Renal cortical epithelial cell (primary cell): ENCODE measurements around the gene INTS11. TPM values are rescaled to one million over a fixed set of nuclear protein-coding genes. Genes with fewer than 3 reads are reported as not detected.
"Not testable (repeated sequence)": the region's sequence is repeated elsewhere in the genome, so short reads cannot be mapped to it uniquely, and the experiment has no call there.

Experiments used
- DNase-seq: peaks from one replicate; pipeline ENCODE4 v3.0.0-alpha.2; 2011; ENCODE audit warnings: low read depth
- total RNA-seq: library from RNA; depleted of rRNA; stranded (reverse); fragments of >200 nt; gene quantifications from 2 replicates; pipeline ENCODE4 v1.2.3, GENCODE V29; 2014

INTS11 gene
- 35.8 and 57.5 TPM in 2 replicates for total RNA-seq

GRCh38 chr1:1324524-1325287 lies at the start of gene INTS11, which contains the start of gene CPTP:
TSS of gene INTS11 (minus strand) at chr1:1324660. CDS start at chr1:1324608, 52 bp downstream.
TSS of gene CPTP (plus strand) at chr1:1324802. CDS start at chr1:1326911, 2,109 bp downstream.
- DNase-seq, result peak; percentile 75

GRCh38 chr1:1373815-1374588 lies 49.5 kb upstream of the INTS11 start:
- DNase-seq, result no peak

- DNase-seq, result no peak
Measured at GRCh38 chr1:1373051-1373814, 48.8 kb upstream of the INTS11 start.

- no peak for DNase-seq
Measured at GRCh38 chr1:1371746-1372711, 47.6 kb upstream of the INTS11 start.

GRCh38 chr1:1371364-1371745 lies 46.9 kb upstream of the INTS11 start:
- no peak for DNase-seq

GRCh38 chr1:1370771-1371300 lies 46.4 kb upstream of the INTS11 start:
- DNase-seq, result no peak

- DNase-seq, result not testable (repeated sequence)
Measured at GRCh38 chr1:1370094-1370493, 45.6 kb upstream of the INTS11 start.

- no peak for DNase-seq
Measured at GRCh38 chr1:1367315-1367714, 42.9 kb upstream of the INTS11 start.

- no peak for DNase-seq
Measured at GRCh38 chr1:1366699-1367066, 42.2 kb upstream of the INTS11 start.

GRCh38 chr1:1365875-1366698 lies 41.6 kb upstream of the INTS11 start:
- no peak for DNase-seq

GRCh38 chr1:1364266-1364665 lies 39.8 kb upstream of the INTS11 start:
- DNase-seq, result no peak

GRCh38 chr1:1361982-1362423 lies 37.5 kb upstream of the INTS11 start:
- DNase-seq, result peak; percentile 23

- no peak for DNase-seq
Measured at GRCh38 chr1:1361233-1361981, 36.9 kb upstream of the INTS11 start.

- peak; percentile 87 for DNase-seq
Measured at GRCh38 chr1:1360506-1361169, 36.2 kb upstream of the INTS11 start.

GRCh38 chr1:1359664-1360468 lies 35.4 kb upstream of the INTS11 start:
- no peak for DNase-seq

- peak; percentile 41 for DNase-seq
Measured at GRCh38 chr1:1359308-1359663, 34.8 kb upstream of the INTS11 start.

GRCh38 chr1:1358433-1359271 lies 34.2 kb upstream of the INTS11 start, which contains the start of gene MXRA8:
TSS of gene MXRA8 (minus strand) at chr1:1358555. CDS start at chr1:1358504, 51 bp downstream.
- DNase-seq, result no peak
